Adipose tissue (tissue), 3 donors: ENCODE data around the gene MOGAT3. TPM values are rescaled to one million over a fixed set of nuclear protein-coding genes. Genes with fewer than 3 reads are reported as not detected.

Experiments used
- H3K27ac ChIP-seq: one replicate; pipeline ENCODE4 v1.5.1; 2013; ENCODE audit warnings: low read depth, low read length
- WGBS, 3 donors: extraction: QIAGEN DNeasy Blood & Tissue Kit; methylation state at CpG; one replicate each; pipeline ENCODE4 v1.1.7; 2013; 5-methylcytosine and 5-hydroxymethylcytosine counted together
- polyA plus RNA-seq, 3 donors: library from polyadenylated mRNA; stranded (reverse); fragments of 200-250 nt; gene quantifications; one replicate each; pipeline ENCODE4 v1.2.3, GENCODE V29; 2013
- donor health status: healthy with polysubstance abuse.
- donor health status: Bipolar disorder and iron deficiency.
- donor health status: healthy.

Gene MOGAT3
- polyA plus RNA-seq, 3 donors = not detected

- no peak overlapping the region for H3K27ac ChIP-seq
- 72 to 77% (median 74%) methylated on average over 9 of the region's 9 CpGs for WGBS, 3 donors
These were observed 34.7 kb upstream of the MOGAT3 start for GRCh38 chr7:101235522-101235921.

DNA sequence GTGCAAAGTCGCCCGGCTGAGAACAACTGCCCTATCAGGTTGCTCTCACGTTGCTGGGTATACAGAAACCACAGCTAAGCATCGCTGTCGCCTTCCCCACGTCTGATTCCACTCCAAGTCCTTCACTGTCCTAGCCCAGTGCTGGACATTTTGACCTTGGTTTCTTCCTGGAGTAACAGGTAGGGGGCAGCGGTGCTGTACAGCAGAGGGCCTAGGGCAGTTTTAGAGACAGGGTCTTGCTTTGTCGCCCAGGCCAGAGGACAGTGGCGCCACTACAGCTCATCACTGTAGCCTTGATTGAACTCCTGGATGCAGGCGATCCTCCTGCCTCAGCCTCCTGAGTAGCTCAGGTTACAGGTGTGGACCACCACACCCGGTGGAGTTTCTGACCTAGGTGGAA lies 34.2 kb upstream of the MOGAT3 start:
- no peak overlapping the region for H3K27ac ChIP-seq
- WGBS, 3 donors = 69 to 76% (median 76%) methylated on average over 11 of the region's 11 CpGs

- WGBS, 3 donors = 81 to 90% (median 86%) methylated on average over 5 of the region's 5 CpGs
- H3K27ac ChIP-seq = no peak overlapping the region
These were observed 33.8 kb upstream of the MOGAT3 start for GRCh38 chr7:101234636-101235035.

GRCh38 chr7:101233907-101234547 lies 33.2 kb upstream of the MOGAT3 start:
- 79 to 87% (median 80%) methylated on average over 21 of the region's 21 CpGs for WGBS, 3 donors
- no peak overlapping the region for H3K27ac ChIP-seq

DNA sequence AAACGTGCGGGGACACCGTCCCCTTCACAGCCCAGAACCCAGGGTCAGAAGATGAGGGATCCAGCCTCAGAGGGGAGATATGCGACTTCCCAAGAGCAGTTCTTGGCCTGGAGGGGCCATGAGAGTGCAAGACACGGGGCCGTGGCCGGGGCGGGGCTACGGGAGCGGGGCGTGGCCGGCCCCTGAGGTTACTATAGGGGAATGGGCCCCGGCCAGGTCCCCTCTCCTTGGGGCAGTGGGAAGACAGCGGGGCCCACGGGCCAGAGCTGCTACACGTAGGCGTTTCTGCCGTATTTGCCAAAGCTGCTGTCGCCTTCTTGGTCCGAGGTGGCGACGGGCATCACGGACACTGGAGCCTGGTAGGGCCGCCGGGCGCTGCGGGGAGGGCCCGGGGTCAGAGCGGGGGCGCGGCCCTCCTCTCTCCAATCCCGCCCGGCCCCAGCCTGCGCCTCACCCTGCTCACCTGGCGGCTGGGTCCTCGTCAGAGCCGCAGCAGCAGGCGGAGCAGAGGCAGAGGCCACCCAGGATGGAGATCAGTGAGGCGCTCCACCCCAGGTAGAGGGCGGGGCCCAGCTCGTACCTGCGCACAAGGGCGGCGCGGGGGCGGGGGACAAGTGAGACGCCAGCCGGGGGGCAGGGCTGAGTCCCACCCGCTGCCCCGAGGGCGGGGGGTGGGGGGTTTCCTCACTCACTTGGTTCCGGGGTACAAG lies 31.5 kb upstream of the MOGAT3 start:
- H3K27ac ChIP-seq = no peak overlapping the region
- 16 to 57% (median 45%) methylated on average over 47 to 52 of the region's 52 CpGs for whole genome bisulfite sequencing, 3 donors

DNA sequence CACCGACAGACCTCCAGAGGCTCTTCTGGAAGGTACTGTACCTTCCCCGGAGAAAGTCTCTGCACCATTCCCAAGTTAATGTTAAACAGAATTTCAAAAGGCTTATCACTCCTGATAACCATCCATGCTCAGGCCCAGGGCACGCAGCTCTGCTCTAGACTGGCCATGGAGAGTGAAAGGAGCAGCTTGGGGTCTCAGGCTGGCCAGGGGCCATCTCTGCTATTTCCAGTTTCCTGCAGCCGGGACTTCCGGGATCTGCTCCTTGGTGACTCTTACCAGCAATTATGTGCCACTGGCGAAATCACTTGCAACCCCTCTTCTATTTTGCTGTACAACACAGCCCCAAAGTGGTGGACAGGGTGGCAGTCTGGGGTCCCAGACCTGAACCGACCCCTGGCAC lies 30.8 kb upstream of the MOGAT3 start:
- H3K27ac ChIP-seq = no peak overlapping the region
- 22 to 71% (median 65%) methylated on average over 7 of the region's 7 CpGs for WGBS, 3 donors

GRCh38 chr7:101226721-101227120 lies 25.9 kb upstream of the MOGAT3 start:
- no peak overlapping the region for H3K27ac ChIP-seq

DNA sequence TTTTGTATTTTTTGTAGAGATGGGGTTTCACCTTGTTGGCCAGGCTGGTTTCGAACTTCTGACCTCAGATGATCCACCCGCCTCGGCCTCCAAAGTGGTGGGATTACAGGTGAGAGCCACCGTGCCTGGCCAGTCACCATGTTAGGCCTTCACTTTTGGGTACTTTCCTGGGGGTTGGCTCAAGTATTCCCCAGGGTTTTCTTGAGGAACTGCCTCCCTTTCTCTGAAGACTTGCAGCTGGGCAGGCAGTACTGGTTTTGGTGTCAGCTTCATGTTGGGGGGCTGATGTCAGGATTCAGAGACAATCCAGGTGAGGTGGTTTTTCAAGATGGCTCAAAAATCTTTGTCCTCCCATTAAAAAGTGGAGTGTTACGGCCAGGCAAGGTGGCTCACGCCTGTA lies 24.8 kb upstream of the MOGAT3 start:
- 93 to 96% (median 96%) methylated on average over 6 of the region's 6 CpGs for WGBS, 3 donors
- H3K27ac ChIP-seq = no peak overlapping the region

More at GRCh38 chr7:101226721-101227120, 25.9 kb upstream of the MOGAT3 start:
- 68 to 85% (median 69%) methylated on average over 7 to 9 of the region's 9 CpGs for WGBS, 3 donors

DNA sequence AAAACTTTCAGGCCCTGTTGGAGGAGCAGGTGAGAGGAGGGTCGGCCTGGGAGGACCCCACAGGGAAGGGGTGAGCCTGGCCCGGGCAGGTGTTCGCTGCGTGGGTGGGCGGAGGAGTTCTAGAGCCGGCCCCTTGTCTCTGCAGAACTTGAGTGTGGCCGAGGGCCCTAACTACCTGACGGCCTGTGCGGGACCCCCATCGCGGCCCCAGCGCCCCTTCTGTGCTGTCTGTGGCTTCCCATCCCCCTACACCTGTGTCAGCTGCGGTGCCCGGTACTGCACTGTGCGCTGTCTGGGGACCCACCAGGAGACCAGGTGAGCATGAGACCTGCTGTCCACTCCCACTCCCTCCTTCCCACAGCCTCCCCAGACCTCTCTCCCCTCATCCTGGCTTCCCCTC lies 22.7 kb upstream of the MOGAT3 start:
- no peak overlapping the region for H3K27ac ChIP-seq
- 94 to 98% (median 96%) methylated on average over 14 to 15 of the region's 15 CpGs for WGBS, 3 donors

GRCh38 chr7:101222275-101222830 lies 21.5 kb upstream of the MOGAT3 start:
- WGBS, 3 donors = 92 to 93% (median 92%) methylated on average over 25 to 27 of the region's 27 CpGs
- H3K27ac ChIP-seq = no peak overlapping the region

- WGBS, 3 donors = 48 to 89% (median 86%) methylated on average over 5 of the region's 5 CpGs
- no peak overlapping the region for H3K27ac ChIP-seq
These were observed 19.5 kb upstream of the MOGAT3 start for GRCh38 chr7:101220295-101220694.

DNA sequence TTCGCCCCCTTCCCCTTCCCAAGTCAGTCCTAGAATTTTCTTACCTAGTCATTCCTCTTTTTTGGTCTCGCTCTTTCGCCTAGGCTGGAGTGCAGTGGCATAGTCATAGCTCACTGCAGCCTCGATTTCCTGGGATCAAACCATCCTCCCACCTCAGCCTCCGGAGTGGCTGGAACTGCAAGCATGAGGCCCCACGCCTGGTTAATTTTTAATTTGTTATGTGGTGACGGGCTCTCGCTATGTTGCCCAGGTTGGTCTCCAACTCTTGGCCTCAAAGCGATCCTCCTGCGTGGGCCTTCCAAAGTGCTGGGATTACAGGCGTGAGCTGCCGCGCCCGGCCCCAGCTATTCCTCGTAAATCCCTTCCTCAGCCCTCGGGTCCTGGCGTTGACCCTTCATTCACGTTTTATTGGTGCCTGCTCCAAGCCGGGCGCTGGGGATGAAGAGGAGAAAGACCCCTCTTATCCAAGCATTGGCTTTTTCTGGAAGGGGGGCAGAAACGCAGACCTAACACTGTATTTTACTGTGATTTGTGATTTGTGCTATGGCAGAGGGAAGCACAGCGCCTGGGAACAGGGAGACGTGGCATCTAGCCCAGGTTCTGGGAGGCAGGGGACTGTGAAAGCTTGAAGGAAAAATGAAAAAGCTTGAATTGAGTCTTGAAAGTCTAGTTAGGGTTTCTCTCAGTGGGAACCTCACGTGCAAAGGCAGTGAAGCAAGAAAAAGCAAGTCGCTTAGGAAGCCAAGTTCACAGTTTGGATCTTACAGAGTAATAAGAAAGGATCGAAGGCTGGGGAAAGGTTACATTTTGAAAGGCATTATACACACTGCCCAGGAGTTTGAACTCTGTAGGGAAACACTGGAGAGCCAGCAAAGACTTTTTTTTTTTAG lies 17.6 kb upstream of the MOGAT3 start:
- H3K27ac ChIP-seq = no peak overlapping the region
- 5 to 8% (median 6%) methylated on average over 26 of the region's 26 CpGs for WGBS, 3 donors

GRCh38 chr7:101217388-101218235 lies 16.8 kb upstream of the MOGAT3 start, which contains the start of the genes PLOD3 and ZNHIT1:
TSS of gene PLOD3 (minus strand) at chr7:101217581. CDS start at chr7:101217274, 307 bp downstream.
TSS of gene ZNHIT1 (plus strand) at chr7:101218165. CDS start at chr7:101218196, 31 bp downstream.
- WGBS, 3 donors = 0 to 1% (median 1%) methylated on average over 51 to 57 of the region's 57 CpGs
- no peak within 1 kb of the TSS for H3K27ac ChIP-seq

GRCh38 chr7:101216860-101217387 lies 16.1 kb upstream of the MOGAT3 start:
- no peak overlapping the region for H3K27ac ChIP-seq
- 1% methylated on average over 34 of the region's 34 CpGs for WGBS, 3 donors

DNA sequence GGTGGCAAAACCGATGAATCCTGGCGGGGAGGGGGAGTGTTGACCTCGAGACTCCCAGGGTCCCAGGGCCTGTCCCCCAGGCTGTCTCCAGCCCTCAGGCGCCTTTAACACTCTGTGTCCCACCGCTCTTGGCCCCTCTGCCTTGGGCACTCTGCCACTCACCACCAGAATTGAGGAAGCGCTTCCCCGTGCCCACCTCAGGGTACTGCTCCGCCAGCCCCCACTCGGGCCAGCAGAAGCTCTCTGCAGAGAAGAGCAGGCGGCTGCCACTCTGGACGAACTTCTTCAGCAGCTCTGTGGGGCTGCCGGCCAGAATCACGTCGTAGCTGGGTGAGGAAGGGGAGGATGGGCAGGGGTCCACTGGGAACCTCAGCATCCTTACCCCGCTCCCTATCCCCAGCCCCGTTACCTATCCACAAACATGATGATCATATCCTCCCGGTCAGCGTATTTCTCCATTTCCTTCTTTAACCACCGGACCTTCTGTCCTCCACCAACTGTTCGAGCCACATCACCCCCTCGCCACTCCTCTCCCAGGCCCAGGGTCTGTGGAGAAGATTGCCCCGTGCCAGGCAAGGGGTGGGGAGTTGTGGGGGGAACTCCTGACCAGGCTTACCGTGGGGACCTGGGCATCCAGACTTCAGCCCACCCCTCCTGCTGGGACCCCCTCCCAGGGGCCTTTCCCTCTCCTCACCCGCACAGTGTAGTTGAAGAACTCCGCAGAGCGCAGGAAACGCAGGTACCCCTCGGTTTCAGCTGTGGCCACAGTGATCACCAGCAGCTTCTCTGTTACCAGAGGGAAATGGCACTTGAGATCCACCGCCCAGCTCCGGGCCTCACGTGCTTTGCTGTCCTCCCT lies 15.4 kb upstream of the MOGAT3 start:
- no peak overlapping the region for H3K27ac ChIP-seq

DNA sequence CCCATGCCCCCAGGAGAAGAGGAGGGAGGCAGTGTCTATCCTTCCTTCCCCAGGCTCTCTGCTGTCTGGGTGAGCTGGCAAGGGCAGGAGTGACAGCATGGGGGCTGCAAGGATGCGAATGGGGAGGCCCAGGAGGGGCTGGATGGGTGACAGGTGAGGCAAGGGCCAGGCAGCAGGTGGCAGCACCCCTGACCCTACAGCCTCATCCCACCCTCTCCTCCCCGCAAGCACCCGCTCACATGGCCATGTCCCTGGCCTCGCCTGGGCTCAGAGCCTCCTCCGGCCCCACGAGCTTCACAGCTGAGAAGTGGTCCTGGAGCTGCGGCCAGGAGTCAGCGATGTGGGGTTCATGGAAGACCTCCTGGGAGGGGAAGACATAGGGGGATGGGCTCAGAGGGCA lies 11.2 kb upstream of the MOGAT3 start:
- 92 to 99% (median 93%) methylated on average over 8 of the region's 8 CpGs for WGBS, 3 donors
- H3K27ac ChIP-seq = no peak overlapping the region

More for the DNA sequence above, 15.4 kb upstream of the MOGAT3 start:
- 56 to 65% (median 57%) methylated on average over 31 of the region's 31 CpGs for WGBS, 3 donors

GRCh38 chr7:101211501-101211900 lies 10.7 kb upstream of the MOGAT3 start:
- 96 to 97% (median 97%) methylated on average over 23 to 24 of the region's 24 CpGs for WGBS, 3 donors
- H3K27ac ChIP-seq = no peak overlapping the region
